DMS114 treated with DMSO at 0.1 percent for 48 hours (cell line): ENCODE results near the gene ACACB.
A peak's percentile ranks its signal among the peaks of the same experiment; 100 is the strongest.

Experiments
- DNase-seq: peaks from one replicate; lab custom pipeline; 2025; ENCODE audit not compliant: unreplicated experiment; lab: John Stamatoyannopoulos, UW

ACACB gene

GRCh38 chr12:109292342-109292711 lies 175.9 kb downstream of the ACACB start:
- no peak for DNase-seq

GRCh38 chr12:109293106-109293505 lies 176.7 kb downstream of the ACACB start:
- DNase-seq: no peak

- no peak for DNase-seq
Measured at GRCh38 chr12:109294286-109294796, 178.0 kb downstream of the ACACB start.

- DNase-seq: no peak
Measured at GRCh38 chr12:109295764-109296425, 179.5 kb downstream of the ACACB start.

GRCh38 chr12:109296431-109296830 lies 180.0 kb downstream of the ACACB start:
- DNase-seq: no peak

GRCh38 chr12:109299849-109300248 lies 183.5 kb downstream of the ACACB start:
- no peak for DNase-seq

GRCh38 chr12:109301643-109302168 lies 185.3 kb downstream of the ACACB start:
- no peak for DNase-seq

GRCh38 chr12:109302358-109302757 lies 186.0 kb downstream of the ACACB start:
- DNase-seq: no peak

- no peak for DNase-seq
Measured at GRCh38 chr12:109302770-109303169, 186.4 kb downstream of the ACACB start.

GRCh38 chr12:109304485-109304884 lies 188.1 kb downstream of the ACACB start:
- no peak for DNase-seq

- no peak for DNase-seq
Measured at GRCh38 chr12:109305547-109305946, 189.2 kb downstream of the ACACB start.

- DNase-seq: no peak
Measured at GRCh38 chr12:109307051-109307450, 190.7 kb downstream of the ACACB start.

GRCh38 chr12:109308534-109309380 lies 192.4 kb downstream of the ACACB start, which contains the start of gene FOXN4:
Gene FOXN4 (minus strand): TSS chr12:109309284. CDS start chr12:109308321, 963 bp downstream.
- peak; percentile 40 for DNase-seq

GRCh38 chr12:109309381-109310246 lies 193.2 kb downstream of the ACACB start:
- peak; percentile 40 for DNase-seq

- no peak for DNase-seq
Measured at GRCh38 chr12:109310247-109311125, 194.1 kb downstream of the ACACB start.
